Karpas-422 (cell line): ENCODE measurements around the gene SYMPK. TPM values are rescaled to one million over a fixed set of nuclear protein-coding genes. Genes with fewer than 3 reads are reported as not detected.

ENCODE experiments used
- DNase-seq: peaks from one replicate; pipeline ENCODE4 v3.0.0-alpha.2; 2015
- H2AFZ ChIP-seq: fragments of 200-600 bp; sonication (generic); 2 replicates; pipeline ENCODE4 v1.6.1; 2014; ENCODE audit warnings: antibody characterized with exemption, low read length, mixed read lengths
- H3K27ac ChIP-seq: fragments of 200-600 bp; sonication (generic); 2 replicates; pipeline ENCODE4 v1.5.1; 2014; ENCODE audit warnings: mild to moderate bottlenecking, low read length, moderate library complexity
- H3K27me3 ChIP-seq: fragments of 200-600 bp; sonication (generic); 2 replicates; pipeline ENCODE4 v1.6.1; 2014; ENCODE audit warnings: low read length, mixed read lengths
- H3K36me3 ChIP-seq: fragments of 200-600 bp; sonication (generic); 2 replicates; pipeline ENCODE4 v1.6.1; 2014; ENCODE audit warnings: low read length, mixed read lengths; ENCODE audit not compliant: insufficient read depth
- H3K4me1 ChIP-seq: fragments of 200-600 bp; sonication (generic); 2 replicates; pipeline ENCODE4 v1.6.1; 2014; ENCODE audit warnings: mild to moderate bottlenecking, low read length, mixed read lengths
- H3K4me2 ChIP-seq: fragments of 200-600 bp; sonication (generic); 2 replicates; pipeline ENCODE4 v1.6.1; 2014; ENCODE audit warnings: low read length, low read depth, mild to moderate bottlenecking; ENCODE audit not compliant: poor library complexity, severe bottlenecking
- H3K4me3 ChIP-seq: fragments of 200-600 bp; sonication (generic); 2 replicates; pipeline ENCODE4 v1.5.1; 2014; ENCODE audit warnings: mild to moderate bottlenecking, antibody characterized with exemption, low read length, mixed read lengths
- H3K79me2 ChIP-seq: fragments of 200-600 bp; sonication (generic); 2 replicates; pipeline ENCODE4 v1.6.1; 2014; ENCODE audit warnings: mild to moderate bottlenecking, low read length, mixed read lengths
- H3K9ac ChIP-seq: fragments of 200-600 bp; sonication (generic); 2 replicates; pipeline ENCODE4 v1.6.0; 2014; ENCODE audit warnings: low read length
- H3K9me2 ChIP-seq: fragments of 200-600 bp; sonication (generic), shearing (Covaris generic); replicated peaks from 2 replicates; pipeline ENCODE4 v1.6.0; 2014; ENCODE audit warnings: mild to moderate bottlenecking, low read length, moderate library complexity; ENCODE audit not compliant: insufficient read depth
- H3K9me3 ChIP-seq: fragments of 300-700, 200-600 bp; sonication (generic); 2 replicates; pipeline ENCODE4 v1.6.1; 2014; ENCODE audit warnings: low read length, mixed read lengths
- H4K20me1 ChIP-seq: fragments of 200-600 bp; sonication (generic); 2 replicates; pipeline ENCODE4 v1.6.1; 2014; ENCODE audit warnings: mild to moderate bottlenecking, antibody characterized with exemption, low read length, low read depth; ENCODE audit not compliant: insufficient read depth
- total RNA-seq: library from RNA; depleted of rRNA; stranded (reverse); fragments of >200 nt; shearing (Covaris generic); gene quantifications from 2 replicates; pipeline ENCODE4 v1.2.3, GENCODE V29; 2014; ENCODE audit warnings: low replicate concordance

The SYMPK gene
- total RNA-seq, 1 experiment from 2014 or later = 28.3 TPM

DNA sequence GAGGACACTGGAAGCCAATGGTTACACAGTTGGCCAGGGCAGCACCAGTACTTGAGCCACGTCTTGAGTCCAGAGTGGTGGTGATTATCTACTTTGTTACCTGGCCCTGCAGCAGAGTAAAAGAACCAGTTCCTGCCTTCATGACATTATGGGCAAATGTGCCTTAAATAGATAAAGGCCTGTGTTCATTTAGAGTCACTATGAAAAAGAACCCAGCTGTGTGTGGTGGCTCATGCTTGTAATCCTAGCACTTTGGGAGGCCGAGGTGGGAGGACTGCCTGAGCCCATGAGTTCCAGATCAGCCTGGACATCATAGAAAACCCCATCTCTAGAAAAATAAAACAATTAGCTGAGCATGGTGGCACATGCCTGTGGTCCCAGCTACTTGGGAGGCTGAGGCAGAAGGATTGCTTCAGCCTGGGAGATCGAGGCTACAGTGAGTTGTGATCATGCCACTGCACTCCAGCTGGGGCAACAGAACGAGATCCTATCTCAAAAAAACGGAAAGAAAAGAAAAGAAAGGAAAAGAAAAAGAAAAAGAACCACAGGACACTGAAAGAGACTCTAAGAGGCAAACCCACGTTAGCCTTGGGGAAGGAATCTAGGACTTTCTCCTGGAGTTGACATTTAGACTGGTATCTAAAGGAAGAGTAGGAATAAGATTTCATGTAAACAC, 26.4 kb upstream of the SYMPK start:
- no peaks in the 10 kb centered on the region for H3K27me3 ChIP-seq
- no peaks in the 10 kb centered on the region for H3K36me3 ChIP-seq
- no peak overlapping the region for H3K4me2 ChIP-seq
- H3K27ac ChIP-seq = no peak overlapping the region
- H3K9me3 ChIP-seq = no peaks in the 10 kb centered on the region
- no peak overlapping the region for H3K4me3 ChIP-seq
- H3K79me2 ChIP-seq = peaks cover 13% of the 10 kb centered on the region
- no peak for DNase-seq
- H3K4me1 ChIP-seq = peaks cover 24% of the 10 kb centered on the region
- H3K9me2 ChIP-seq = no peaks in the 10 kb centered on the region
- H2AFZ ChIP-seq = no peak overlapping the region
- no peak overlapping the region for H3K9ac ChIP-seq
- peaks cover 4% of the 10 kb centered on the region; the same call in 1 of the 2 replicates for H4K20me1 ChIP-seq

DNA sequence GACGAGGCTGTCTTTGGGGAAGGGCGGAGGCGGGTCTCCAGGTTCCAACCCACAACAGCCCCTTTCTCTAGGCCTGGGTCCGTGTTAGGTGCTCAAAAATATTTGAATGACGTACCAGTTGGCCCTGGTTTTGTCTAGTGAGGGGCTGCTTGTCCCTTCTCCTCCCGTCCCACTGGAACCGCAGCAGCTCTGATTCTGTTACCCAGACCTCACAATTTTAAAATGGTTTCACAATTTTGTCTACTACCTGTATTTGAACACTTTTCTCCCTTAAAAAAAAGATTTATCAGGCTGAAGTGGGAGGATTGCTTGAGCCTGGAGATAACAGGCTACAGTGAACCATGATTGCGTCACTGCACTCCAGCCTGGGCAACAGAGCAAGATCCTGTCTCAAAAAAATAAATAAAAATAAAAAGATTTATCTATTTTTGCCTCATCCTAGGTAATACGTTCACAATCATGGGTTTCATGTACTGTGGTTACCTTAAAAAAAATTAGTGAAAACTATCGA, 24.3 kb upstream of the SYMPK start:
- peak overlapping the region; percentile 96 for H3K9ac ChIP-seq
- H3K9me3 ChIP-seq = no peaks in the 10 kb centered on the region
- peaks cover 35% of the 10 kb centered on the region for H3K4me1 ChIP-seq
- DNase-seq = no peak
- peaks cover 20% of the 10 kb centered on the region; the same call in 1 of the 2 replicates for H4K20me1 ChIP-seq
- H3K36me3 ChIP-seq = no peaks in the 10 kb centered on the region; the same call in 1 of the 2 replicates
- H3K27ac ChIP-seq = peak overlapping the region; percentile 52; the same call in 1 of the 2 replicates
- peak overlapping the region; percentile 68 for H3K4me2 ChIP-seq
- no peaks in the 10 kb centered on the region for H3K27me3 ChIP-seq
- peaks cover 18% of the 10 kb centered on the region for H3K79me2 ChIP-seq
- H3K4me3 ChIP-seq = peak overlapping the region; percentile 96
- no peak overlapping the region for H2AFZ ChIP-seq
- H3K9me2 ChIP-seq = no peaks in the 10 kb centered on the region

DNA sequence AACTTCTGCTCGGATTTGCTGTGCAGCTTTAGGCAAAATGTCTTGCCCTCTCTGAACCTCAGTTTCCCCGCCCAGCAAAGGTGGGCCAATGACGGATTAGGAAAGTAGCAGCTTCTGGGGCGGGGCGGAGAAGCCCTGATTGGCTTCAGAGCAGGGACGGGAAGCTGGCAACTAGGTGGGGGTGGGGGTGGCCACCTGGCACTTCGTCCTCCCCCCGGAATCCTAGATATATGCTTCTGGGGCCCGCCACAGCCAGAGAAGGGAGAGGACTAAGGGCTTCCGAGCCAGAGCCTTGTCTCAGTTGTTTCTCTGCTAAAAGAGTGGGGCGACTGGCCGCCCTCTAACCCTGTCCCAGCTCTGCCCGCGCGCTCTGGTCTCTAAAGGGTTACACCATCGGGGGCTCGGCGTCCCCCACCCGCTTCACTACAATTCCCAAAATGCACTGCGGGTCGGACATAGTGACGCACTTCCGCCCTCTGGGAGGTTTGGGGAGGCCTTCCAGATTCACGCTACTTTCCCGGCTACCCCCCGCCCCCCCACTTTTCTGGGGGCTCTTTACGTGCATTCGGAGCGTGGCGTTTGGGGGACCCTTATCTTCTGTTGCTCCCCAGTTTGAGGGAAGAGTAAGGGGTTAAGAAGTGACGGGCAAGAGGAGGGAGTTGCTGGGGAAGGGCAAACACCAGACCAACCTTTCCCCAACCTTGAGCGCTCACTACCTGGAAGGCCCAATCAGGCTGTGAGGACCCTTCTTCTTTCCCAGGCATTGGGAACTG, 23.7 kb upstream of the SYMPK start:
- Histone ChIP-seq H3K4me3 (peak overlapping the region; percentile 96), H3K9me3 (no peaks in the 10 kb centered on the region), H2AFZ (0 out of 2 replicates have a peak overlapping the region, but pooled peaks have one; percentile 15), H3K4me1 (peaks cover 35% of the 10 kb centered on the region), H3K9ac (peak overlapping the region; percentile 96), H3K4me2 (peak overlapping the region; percentile 68), H3K9me2 (no peaks in the 10 kb centered on the region), H3K79me2 (peaks cover 18% of the 10 kb centered on the region), H3K27ac (peak overlapping the region; percentile 71), H4K20me1 (peaks cover 21% of the 10 kb centered on the region; the same call in 1 of the 2 replicates), H3K36me3 (no peaks in the 10 kb centered on the region; the same call in 1 of the 2 replicates), H3K27me3 (no peaks in the 10 kb centered on the region)
- DNase-seq = peak; percentile 97

- Histone ChIP-seq H3K9me2 (no peaks in the 10 kb centered on the region), H3K79me2 (peaks cover 18% of the 10 kb centered on the region), H3K27me3 (no peaks in the 10 kb centered on the region), H3K36me3 (no peaks in the 10 kb centered on the region; the same call in 1 of the 2 replicates), H3K4me1 (peaks cover 35% of the 10 kb centered on the region), H4K20me1 (peaks cover 21% of the 10 kb centered on the region; the same call in 1 of the 2 replicates), H3K9me3 (no peaks in the 10 kb centered on the region), H2AFZ (peak within 1 kb of the TSS; percentile 71; the same call in 1 of the 2 replicates), H3K27ac (peak within 1 kb of the TSS; percentile 71), H3K9ac (peak within 1 kb of the TSS; percentile 96), H3K4me2 (peak within 1 kb of the TSS; percentile 68), H3K4me3 (peak within 1 kb of the TSS; percentile 96)
- peak; percentile 97 for DNase-seq
These were observed 22.8 kb upstream of the SYMPK start, which contains the start of gene IRF2BP1 for GRCh38 chr19:45885556-45886426. Gene IRF2BP1 (minus strand): TSS chr19:45886141. CDS start chr19:45885774, 367 bp downstream.

DNA sequence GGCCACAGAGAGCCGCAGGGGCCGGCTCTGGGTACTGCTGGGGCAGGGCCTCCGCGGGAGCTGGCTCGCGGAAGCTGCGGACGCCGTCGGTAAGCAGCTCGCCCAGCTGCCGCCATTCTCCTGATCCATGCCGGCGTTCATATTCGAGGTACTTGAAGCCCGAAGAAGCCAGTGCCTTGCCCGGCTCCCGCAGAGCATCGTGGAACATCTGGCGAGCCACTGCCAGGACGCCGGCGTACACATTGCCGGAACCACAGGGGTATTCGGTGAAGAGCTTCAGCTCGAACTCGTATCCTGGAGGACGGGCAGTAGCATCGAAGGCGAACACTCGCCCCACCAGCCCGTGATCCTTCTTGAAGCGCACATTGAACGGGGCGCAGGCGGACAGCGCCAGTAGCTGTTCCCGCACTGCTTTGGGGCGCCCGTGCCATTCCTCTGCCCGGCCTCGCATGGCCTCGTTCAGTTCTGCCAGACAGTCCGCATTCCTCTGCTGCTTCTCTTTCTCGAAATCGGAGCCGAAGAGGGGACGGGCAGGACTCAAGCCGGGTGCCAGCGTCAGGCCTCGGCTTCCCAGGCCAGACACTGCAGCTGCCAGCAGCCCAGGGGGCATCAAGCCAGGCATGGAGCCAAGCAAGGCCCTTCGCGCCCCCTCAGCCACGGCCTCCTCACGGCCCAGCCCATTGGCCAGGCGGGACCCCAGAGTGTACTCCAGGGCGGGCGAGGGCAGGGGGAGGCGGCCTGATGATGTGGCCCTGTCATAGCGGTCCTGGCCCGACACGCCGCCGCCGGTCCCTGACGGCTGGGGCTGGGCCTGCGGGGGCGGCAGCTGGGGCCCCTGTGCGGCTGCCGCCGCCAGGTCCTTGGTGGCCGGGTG, 22.0 kb upstream of the SYMPK start:
- H4K20me1 ChIP-seq = peaks cover 21% of the 10 kb centered on the region; the same call in 1 of the 2 replicates
- DNase-seq = no peak
- no peaks in the 10 kb centered on the region for H3K27me3 ChIP-seq
- H3K9me2 ChIP-seq = no peaks in the 10 kb centered on the region
- peak overlapping the region; percentile 71 for H3K27ac ChIP-seq
- H3K4me3 ChIP-seq = peak overlapping the region; percentile 96
- peak overlapping the region; percentile 68 for H3K4me2 ChIP-seq
- no peaks in the 10 kb centered on the region; the same call in 1 of the 2 replicates for H3K36me3 ChIP-seq
- H2AFZ ChIP-seq = no peak overlapping the region
- peak overlapping the region; percentile 96 for H3K9ac ChIP-seq
- H3K79me2 ChIP-seq = peaks cover 18% of the 10 kb centered on the region
- no peaks in the 10 kb centered on the region for H3K9me3 ChIP-seq
- peaks cover 35% of the 10 kb centered on the region for H3K4me1 ChIP-seq

DNA sequence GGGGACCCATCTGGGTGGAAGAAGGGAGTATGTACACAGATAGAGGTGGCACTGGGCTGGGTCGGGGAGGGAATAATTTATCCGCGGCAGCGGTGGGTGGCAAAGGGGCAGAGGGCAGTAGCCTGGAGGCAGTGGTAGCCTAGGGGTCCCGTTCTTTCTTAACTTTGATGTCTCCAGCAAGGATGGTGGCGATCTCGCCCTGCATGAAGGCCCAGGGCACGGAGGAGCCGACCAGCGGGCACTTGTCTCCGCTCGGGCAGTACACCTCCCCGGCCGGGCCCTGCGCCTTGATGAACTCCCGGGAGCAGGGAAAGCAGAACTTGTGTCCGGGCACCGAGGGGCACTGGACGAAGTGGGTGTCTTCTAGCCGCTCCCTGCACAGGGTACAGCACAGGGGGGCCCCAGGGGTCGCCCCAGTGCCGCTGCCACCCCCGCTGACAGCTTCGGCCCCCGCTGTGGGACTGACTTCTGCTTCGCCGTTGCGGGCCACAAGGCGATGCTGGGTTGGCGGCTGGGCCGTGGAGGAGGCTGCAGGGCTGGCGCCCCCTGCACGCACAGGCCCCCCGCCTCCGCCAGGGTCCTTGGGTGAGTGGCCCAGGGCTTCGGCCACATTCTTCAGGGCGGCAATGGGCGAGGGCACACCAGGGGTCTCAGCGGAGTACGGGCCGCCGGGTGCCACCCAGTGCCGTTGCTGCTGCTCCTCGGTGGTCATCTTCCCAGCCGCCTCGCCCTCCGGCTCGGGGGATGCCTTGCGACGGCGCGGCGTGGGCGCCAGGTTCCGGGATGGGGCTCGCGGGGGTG, 21.1 kb upstream of the SYMPK start:
- Histone ChIP-seq H3K4me3 (no peak overlapping the region; the same call in 1 of the 2 replicates), H3K4me2 (peak overlapping the region; percentile 68), H3K9ac (no peak overlapping the region)

More for the DNA sequence above, 21.1 kb upstream of the SYMPK start:
- no peak overlapping the region for H2AFZ ChIP-seq
- H3K36me3 ChIP-seq = no peaks in the 10 kb centered on the region; the same call in 1 of the 2 replicates
- peaks cover 35% of the 10 kb centered on the region for H3K4me1 ChIP-seq
- no peaks in the 10 kb centered on the region for H3K9me2 ChIP-seq
- H3K79me2 ChIP-seq = peaks cover 18% of the 10 kb centered on the region
- H3K27ac ChIP-seq = no peak overlapping the region
- DNase-seq = no peak
- H4K20me1 ChIP-seq = peaks cover 21% of the 10 kb centered on the region; the same call in 1 of the 2 replicates
- H3K9me3 ChIP-seq = no peaks in the 10 kb centered on the region
- no peaks in the 10 kb centered on the region for H3K27me3 ChIP-seq
